Measurements from ENCODE around the gene MMP2. TPM values are rescaled to one million over a fixed set of nuclear protein-coding genes. Genes with fewer than 3 reads are reported as not detected.

MMP2 gene
- total RNA-seq, 4 donors from 2014 or later: 94.9 to 286 (median 216) TPM

- TF ChIP-seq POLR2A (IDR thresholded peaks at IDR 0.05) (no peak), CTCF (IDR thresholded peaks at IDR 0.05) (no peak)
- intact Hi-C loops (cut with DNase I): no loop called here
- WGBS, 2 donors: 94% methylated on average over 2 of the region's 2 CpGs
These were observed 5.4 kb upstream of the MMP2 start for GRCh38 chr16:55473587-55473986.

GRCh38 chr16:55474821-55475220 lies 4.2 kb upstream of the MMP2 start:
- no peaks in the 10 kb centered on the region for H3K36me3 ChIP-seq
- peaks cover 22 to 31% of the 10 kb centered on the region in 2 donors for H3K4me1 ChIP-seq
- H3K4me3 ChIP-seq (replicated peaks in 1 of 3): no peak overlapping the region
- no peaks in the 10 kb centered on the region for H3K9me3 ChIP-seq
- TF ChIP-seq CTCF (IDR thresholded peaks at IDR 0.05) (no peak), POLR2A (IDR thresholded peaks at IDR 0.05) (no peak)
- DNase-seq: no peak
- no peaks in the 10 kb centered on the region for H3K27me3 ChIP-seq
- WGBS, 2 donors: 86 to 91% methylated on average over 3 of the region's 3 CpGs
- no peak overlapping the region for H3K27ac ChIP-seq
- intact Hi-C loops (cut with DNase I): no loop called here

More at GRCh38 chr16:55473587-55473986, 5.4 kb upstream of the MMP2 start:
- DNase-seq: no peak
- H3K27me3 ChIP-seq: no peaks in the 10 kb centered on the region
- no peak overlapping the region for H3K27ac ChIP-seq
- no peaks in the 10 kb centered on the region for H3K36me3 ChIP-seq
- H3K4me3 ChIP-seq (replicated peaks in 1 of 3): no peak overlapping the region
- H3K9me3 ChIP-seq: no peaks in the 10 kb centered on the region
- peaks cover 22 to 25% of the 10 kb centered on the region in 2 donors for H3K4me1 ChIP-seq

GRCh38 chr16:55475919-55476318 lies 3.1 kb upstream of the MMP2 start:
- no peak overlapping the region for H3K4me3 ChIP-seq (replicated peaks in 1 of 3)
- H3K4me1 ChIP-seq: peaks cover 21 to 30% of the 10 kb centered on the region in 2 donors
- WGBS, 2 donors: 25 to 26% methylated on average over 5 of the region's 5 CpGs
- intact Hi-C loops (cut with DNase I): no loop called here
- H3K36me3 ChIP-seq: no peaks in the 10 kb centered on the region
- DNase-seq: peak; percentile 56 to 63
- peak overlapping the region in 2 of 3 donors; percentile 49 to 64 for H3K27ac ChIP-seq
- no peaks in the 10 kb centered on the region for H3K9me3 ChIP-seq
- H3K27me3 ChIP-seq: no peaks in the 10 kb centered on the region
- no peak for TF ChIP-seq CTCF (IDR thresholded peaks at IDR 0.05)
- TF ChIP-seq POLR2A (IDR thresholded peaks at IDR 0.05): no peak

- intact Hi-C loops (cut with DNase I): no loop called here
- no peak for TF ChIP-seq POLR2A (IDR thresholded peaks at IDR 0.05)
- no peak for TF ChIP-seq CTCF (IDR thresholded peaks at IDR 0.05)
- Histone ChIP-seq H3K9me3 (no peaks in the 10 kb centered on the region), H3K27me3 (no peaks in the 10 kb centered on the region), H3K36me3 (no peaks in the 10 kb centered on the region), H3K27ac (peak overlapping the region; percentile 6 to 64 (median 35)), H3K4me1 (peaks cover 15 to 22% of the 10 kb centered on the region in 2 donors), H3K4me3 (replicated peaks in 1 of 3) (no peak overlapping the region)
- no peak for DNase-seq
- WGBS, 2 donors: 72 to 79% methylated on average over 5 to 6 of the region's 6 CpGs
These were observed 2.1 kb upstream of the MMP2 start for GRCh38 chr16:55476625-55477533.

- peaks cover 15 to 19% of the 10 kb centered on the region in 2 donors for H3K4me1 ChIP-seq
- TF ChIP-seq CTCF (IDR thresholded peaks at IDR 0.05) (no peak), POLR2A (IDR thresholded peaks at IDR 0.05) (no peak)
- H3K9me3 ChIP-seq: no peaks in the 10 kb centered on the region
- DNase-seq: no peak
- no peaks in the 10 kb centered on the region for H3K36me3 ChIP-seq
- H3K27me3 ChIP-seq: no peaks in the 10 kb centered on the region
- 90 to 94% methylated on average over 3 of the region's 3 CpGs for WGBS, 2 donors
- peak overlapping the region in 2 of 3 donors; percentile 35 to 64 for H3K27ac ChIP-seq
- no peak overlapping the region for H3K4me3 ChIP-seq (replicated peaks in 1 of 3)
- intact Hi-C loops (cut with DNase I): no loop called here
These were observed 1.3 kb upstream of the MMP2 start for GRCh38 chr16:55477736-55478135.
